Hepatocyte (in vitro differentiated cells): Measurements from ENCODE around the gene CDADC1. TPM values are rescaled to one million over a fixed set of nuclear protein-coding genes. Genes with fewer than 3 reads are reported as not detected.

Experiments used
- DNase-seq: peaks from one replicate; pipeline ENCODE4 v3.0.0-alpha.2; 2016; ENCODE audit warnings: low spot score
- H2AFZ ChIP-seq: fragments of 200-600 bp; sonication (generic); 2 replicates; pipeline ENCODE4 v1.6.0; 2016; ENCODE audit warnings: antibody characterized with exemption, mild to moderate bottlenecking
- H3K27ac ChIP-seq: fragments of 200-600 bp; sonication (generic); 2 replicates; pipeline ENCODE4 v1.5.1; 2016; ENCODE audit warnings: mild to moderate bottlenecking
- H3K27me3 ChIP-seq: fragments of 200-600 bp; sonication (generic); 2 replicates; pipeline ENCODE4 v1.6.1; 2016
- H3K36me3 ChIP-seq: fragments of 200-600 bp; sonication (generic); replicated peaks from 2 replicates; pipeline ENCODE4 v1.5.1; 2016; ENCODE audit warnings: low read depth; ENCODE audit not compliant: insufficient read depth
- H3K4me1 ChIP-seq: fragments of 200-600 bp; sonication (generic); 2 replicates; pipeline ENCODE4 v1.5.1; 2016; ENCODE audit warnings: mild to moderate bottlenecking, moderate library complexity; ENCODE audit not compliant: insufficient read depth
- H3K4me2 ChIP-seq: fragments of 200-600 bp; sonication (generic); 2 replicates; pipeline ENCODE4 v1.6.0; 2016
- H3K4me3 ChIP-seq: fragments of 200-600 bp; sonication (generic); 2 replicates; pipeline ENCODE4 v1.5.1; 2016; ENCODE audit warnings: mild to moderate bottlenecking
- H3K79me2 ChIP-seq: fragments of 200-600 bp; sonication (generic); 2 replicates; pipeline ENCODE4 v1.6.0; 2017; ENCODE audit warnings: mild to moderate bottlenecking
- H3K9me2 ChIP-seq: fragments of 200-600 bp; sonication (generic); replicated peaks from 2 replicates; pipeline ENCODE4 v1.6.0; 2017; ENCODE audit warnings: mild to moderate bottlenecking; ENCODE audit not compliant: insufficient read depth
- H3K9me3 ChIP-seq: fragments of 200-600 bp; sonication (generic); 2 replicates; pipeline ENCODE4 v1.5.1; 2016; ENCODE audit warnings: low read depth, mild to moderate bottlenecking
- H4K20me1 ChIP-seq: fragments of 200-600 bp; sonication (generic); 2 replicates; pipeline ENCODE4 v1.6.0; 2016; ENCODE audit warnings: mild to moderate bottlenecking; ENCODE audit not compliant: insufficient read depth, poor library complexity, severe bottlenecking
- CTCF ChIP-seq: fragments of 200-600 bp; sonication (generic); IDR thresholded peaks from 2 replicates; pipeline ENCODE4 v1.5.1; 2016; ENCODE audit warnings: antibody characterized with exemption, mild to moderate bottlenecking; ENCODE audit not compliant: poor library complexity
- EZH2 ChIP-seq: fragments of 200-600 bp; sonication (generic); IDR thresholded peaks from 2 replicates; pipeline ENCODE4 v1.6.1; 2016; ENCODE audit warnings: antibody characterized with exemption, mild to moderate bottlenecking, borderline replicate concordance
- EZH2phosphoT487 ChIP-seq: fragments of 200-600 bp; sonication (generic); IDR thresholded peaks from one replicate; pipeline ENCODE4 v1.6.1; 2018; ENCODE audit warnings: antibody characterized with exemption, mild to moderate bottlenecking, low read depth, moderate library complexity; ENCODE audit not compliant: unreplicated experiment, severe bottlenecking
- WGBS: methylation state at CpG from one replicate; pipeline ENCODE4 v1.1.6; 2016; ENCODE audit warnings: low lambda C conversion rate; ENCODE audit errors: missing lambda C conversion rate; 5-methylcytosine and 5-hydroxymethylcytosine counted together
- polyA plus RNA-seq: library from polyadenylated mRNA; unstranded; fragments of >200 nt; fragmentation: Nextera tagmentation; extraction: Ambion mirVana; gene quantifications from 2 replicates; pipeline ENCODE4 v1.2.1, GENCODE V29; 2016
- total RNA-seq: library from RNA; depleted of rRNA; stranded (reverse); fragments of >200 nt; gene quantifications from 2 replicates; pipeline ENCODE4 v1.2.3, GENCODE V29; 2014

The CDADC1 gene
- total and polyA plus RNA-seq, 2 experiments from 2014 or later, result 4.0 to 7.3 TPM

GRCh38 chr13:49226613-49227012, 21.1 kb upstream of the CDADC1 start:
- H3K9me2 ChIP-seq, result no peaks in the 10 kb centered on the region
- no peak overlapping the region for H3K4me3 ChIP-seq
- DNase-seq, result no peak
- no peak overlapping the region for H3K4me2 ChIP-seq
- no peak overlapping the region for H3K27ac ChIP-seq
- no peak for TF ChIP-seq EZH2
- H2AFZ ChIP-seq, result no peak overlapping the region
- no peaks in the 10 kb centered on the region for H3K9me3 ChIP-seq
- no peaks in the 10 kb centered on the region for H4K20me1 ChIP-seq
- no peaks in the 10 kb centered on the region for H3K4me1 ChIP-seq
- peaks cover 37% of the 10 kb centered on the region for H3K27me3 ChIP-seq
- H3K36me3 ChIP-seq, result no peaks in the 10 kb centered on the region
- WGBS, result 92% methylated on average over 5 of the region's 5 CpGs
- H3K79me2 ChIP-seq, result no peaks in the 10 kb centered on the region

GRCh38 chr13:49234741-49235140, 13.0 kb upstream of the CDADC1 start:
- Histone ChIP-seq H2AFZ (no peak overlapping the region), H3K79me2 (no peaks in the 10 kb centered on the region), H3K9me2 (no peaks in the 10 kb centered on the region), H4K20me1 (no peaks in the 10 kb centered on the region), H3K4me2 (no peak overlapping the region), H3K36me3 (no peaks in the 10 kb centered on the region), H3K27ac (no peak overlapping the region), H3K4me3 (no peak overlapping the region), H3K4me1 (no peaks in the 10 kb centered on the region), H3K9me3 (no peaks in the 10 kb centered on the region), H3K27me3 (no peaks in the 10 kb centered on the region)
- DNase-seq, result no peak
- 82% methylated on average over 2 of the region's 3 CpGs for WGBS
- TF ChIP-seq EZH2phosphoT487 (no peak), CTCF (no peak), EZH2 (no peak)

GRCh38 chr13:49235856-49236431, 11.8 kb upstream of the CDADC1 start:
- 88% methylated on average over 6 of the region's 6 CpGs for WGBS
- Histone ChIP-seq H3K4me1 (no peaks in the 10 kb centered on the region), H3K27me3 (no peaks in the 10 kb centered on the region), H3K9me3 (no peaks in the 10 kb centered on the region), H4K20me1 (no peaks in the 10 kb centered on the region), H3K9me2 (no peaks in the 10 kb centered on the region), H3K36me3 (no peaks in the 10 kb centered on the region), H3K27ac (no peak overlapping the region), H3K4me2 (no peak overlapping the region), H3K4me3 (no peak overlapping the region), H2AFZ (no peak overlapping the region), H3K79me2 (no peaks in the 10 kb centered on the region)
- no peak for DNase-seq
- TF ChIP-seq CTCF, result no peak

GRCh38 chr13:49238621-49239020, 9.1 kb upstream of the CDADC1 start:
- no peaks in the 10 kb centered on the region for H3K9me3 ChIP-seq
- H3K79me2 ChIP-seq, result no peaks in the 10 kb centered on the region
- no peak overlapping the region for H3K4me3 ChIP-seq
- TF ChIP-seq EZH2phosphoT487 (no peak), EZH2 (no peak), CTCF (no peak)
- H2AFZ ChIP-seq, result no peak overlapping the region
- WGBS, result 87% methylated on average over 2 of the region's 2 CpGs
- H3K4me2 ChIP-seq, result no peak overlapping the region
- H4K20me1 ChIP-seq, result no peaks in the 10 kb centered on the region
- no peak overlapping the region for H3K27ac ChIP-seq
- no peaks in the 10 kb centered on the region for H3K27me3 ChIP-seq
- H3K4me1 ChIP-seq, result no peaks in the 10 kb centered on the region
- H3K36me3 ChIP-seq, result no peaks in the 10 kb centered on the region
- no peaks in the 10 kb centered on the region for H3K9me2 ChIP-seq
- DNase-seq, result no peak
